Neuronal stem cell (in vitro differentiated cells): ENCODE measurements around the gene HOXA13.

ENCODE experiments used
- DNase-seq: peaks from one replicate; pipeline ENCODE4 v3.0.0-alpha.2; 2013; ENCODE audit warnings: low spot score
- H2AFZ ChIP-seq: one replicate; pipeline ENCODE4 v1.6.1; 2013; ENCODE audit warnings: mild to moderate bottlenecking, low read length, inconsistent platforms
- H2AK5ac ChIP-seq: 2 replicates; pipeline ENCODE4 v1.6.1; 2013; ENCODE audit warnings: low read depth, mild to moderate bottlenecking, inconsistent platforms, low read length, moderate library complexity, mixed read lengths
- H2BK120ac ChIP-seq: 2 replicates; pipeline ENCODE4 v1.6.1; 2013; ENCODE audit warnings: low read depth, mild to moderate bottlenecking, inconsistent platforms, low read length, moderate library complexity, mixed read lengths
- H2BK12ac ChIP-seq: one replicate; pipeline ENCODE4 v1.6.1; 2013; ENCODE audit warnings: low read length, inconsistent platforms
- H2BK15ac ChIP-seq: 2 replicates; pipeline ENCODE4 v1.6.1; 2013; ENCODE audit warnings: mild to moderate bottlenecking, low read length, inconsistent platforms, mixed read lengths
- H2BK5ac ChIP-seq: one replicate; pipeline ENCODE4 v1.6.1; 2013; ENCODE audit warnings: inconsistent platforms, mild to moderate bottlenecking, low read length, moderate library complexity
- H3K14ac ChIP-seq: one replicate; pipeline ENCODE4 v1.6.1; 2013; ENCODE audit warnings: low read length, inconsistent platforms
- H3K18ac ChIP-seq: 2 replicates; pipeline ENCODE4 v1.6.1; 2013; ENCODE audit warnings: low read length, inconsistent platforms
- H3K23ac ChIP-seq: 2 replicates; pipeline ENCODE4 v1.6.1; 2013; ENCODE audit warnings: low read depth, mild to moderate bottlenecking, mixed read lengths, low read length, inconsistent platforms; ENCODE audit not compliant: poor library complexity
- H3K27ac ChIP-seq: replicated peaks from 3 replicates; pipeline ENCODE4 v1.5.1; 2013; ENCODE audit warnings: low read length, inconsistent platforms
- H3K27me3 ChIP-seq, 3 experiments: 2 replicates each; pipeline ENCODE4 v1.6.1; 2013; ENCODE audit warnings: low read length in 3 of 3, mild to moderate bottlenecking in 2 of 3, inconsistent platforms in 1 of 3, low read depth in 1 of 3, mixed read lengths in 1 of 3, moderate library complexity in 1 of 3; ENCODE audit not compliant: control insufficient read depth in 3 of 3, insufficient read depth in 3 of 3
- H3K36me3 ChIP-seq, 2 donors: replicated peaks in 1 of 2; 2 replicates each; pipeline ENCODE4 v1.6.1; 2013; ENCODE audit warnings: low read length in 2 of 2; ENCODE audit not compliant: control insufficient read depth in 2 of 2, insufficient read depth in 2 of 2
- H3K4ac ChIP-seq: 2 replicates; pipeline ENCODE4 v1.6.1; 2013; ENCODE audit warnings: inconsistent platforms, mild to moderate bottlenecking, low read length, moderate library complexity
- H3K4me1 ChIP-seq, 2 donors: 1 replicate in 1 of 2; 2 replicates in 1 of 2; pipeline ENCODE4 v1.6.1; 2013; ENCODE audit warnings: low read length in 2 of 2, low read depth in 1 of 2; ENCODE audit not compliant: control insufficient read depth in 2 of 2, insufficient read depth in 1 of 2
- H3K4me2 ChIP-seq: one replicate; pipeline ENCODE4 v1.6.1; 2013; ENCODE audit warnings: mild to moderate bottlenecking, low read length, inconsistent platforms; ENCODE audit not compliant: insufficient read depth, poor library complexity, severe bottlenecking
- H3K4me3 ChIP-seq, 2 donors: 2 replicates each; pipeline ENCODE4 v1.5.1; 2013; ENCODE audit warnings: low read length in 2 of 2, mild to moderate bottlenecking in 2 of 2, inconsistent platforms in 1 of 2, moderate library complexity in 1 of 2
- H3K79me1 ChIP-seq: one replicate; pipeline ENCODE4 v1.6.1; 2013; ENCODE audit warnings: low read depth, mild to moderate bottlenecking, inconsistent platforms, low read length, moderate library complexity
- H3K9ac ChIP-seq: one replicate; pipeline ENCODE4 v1.6.1; 2013; ENCODE audit warnings: mild to moderate bottlenecking, low read depth, low read length, inconsistent platforms; ENCODE audit not compliant: poor library complexity
- H3K9me3 ChIP-seq, 2 donors: replicated peaks in 1 of 2; 2 replicates each; pipeline versions ENCODE3 to v1.6.1; 2013; ENCODE audit warnings: low read length in 2 of 2, mild to moderate bottlenecking in 2 of 2, inconsistent platforms in 1 of 2, low read depth in 1 of 2, mixed read lengths in 1 of 2, moderate library complexity in 1 of 2; ENCODE audit not compliant: control insufficient read depth in 2 of 2, insufficient read depth in 1 of 2
- H4K8ac ChIP-seq: one replicate; pipeline ENCODE4 v1.6.1; 2013; ENCODE audit warnings: low read depth, mild to moderate bottlenecking, inconsistent platforms, low read length, moderate library complexity
- H4K91ac ChIP-seq: one replicate; pipeline ENCODE4 v1.6.1; 2013; ENCODE audit warnings: low read length, low read depth, mild to moderate bottlenecking, inconsistent platforms; ENCODE audit not compliant: poor library complexity
- WGBS, 2 donors: extraction: QIAGEN DNeasy Blood & Tissue Kit; methylation state at CpG; one replicate each; pipeline ENCODE4 v1.1.7; 2013; ENCODE audit warnings: missing lambda C conversion rate in 2 of 2, mixed read lengths in 1 of 2; ENCODE audit not compliant: insufficient read length in 2 of 2, insufficient replicate concordance in 1 of 2; ENCODE audit errors: extremely low coverage in 2 of 2; 5-methylcytosine and 5-hydroxymethylcytosine counted together

Gene HOXA13

DNA sequence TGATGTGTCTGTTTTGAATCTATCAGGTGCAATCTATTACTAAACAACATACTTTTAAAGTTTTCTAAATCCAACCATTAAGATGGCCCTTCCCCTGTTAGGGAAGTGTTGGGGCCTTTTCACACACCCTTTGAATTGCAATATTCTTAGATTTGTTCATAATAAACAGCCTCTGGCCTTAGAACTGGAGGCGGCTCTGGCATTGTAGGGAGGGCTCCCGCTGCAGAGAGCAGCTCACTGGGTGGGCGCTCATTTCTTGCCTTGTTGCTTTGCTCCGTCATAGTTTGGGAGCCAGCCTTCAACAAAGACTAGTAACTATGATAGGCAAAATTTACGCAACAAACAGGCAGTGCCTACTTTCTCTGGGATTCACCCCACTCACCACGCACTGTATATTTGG, 21.5 kb downstream of the HOXA13 start:
- no peak overlapping the region for H2AFZ ChIP-seq
- peaks cover 61 to 99% (median 96%) of the 10 kb centered on the region in 3 experiments for H3K27me3 ChIP-seq
- H2BK120ac ChIP-seq, result no peak overlapping the region
- H2BK15ac ChIP-seq, result no peak overlapping the region
- H3K9me3 ChIP-seq, result peaks cover 2 to 14% of the 10 kb centered on the region in 2 donors
- no peak overlapping the region for H4K8ac ChIP-seq
- no peak overlapping the region for H3K23ac ChIP-seq
- H3K4ac ChIP-seq, result no peak overlapping the region
- no peak overlapping the region for H3K4me3 ChIP-seq
- H3K79me1 ChIP-seq, result no peaks in the 10 kb centered on the region
- WGBS, 2 donors, result no CpG with 5 or more reads among the region's 6 CpGs
- no peak overlapping the region for H2BK5ac ChIP-seq
- H3K27ac ChIP-seq, result no peak overlapping the region
- DNase-seq, result no peak
- H3K4me1 ChIP-seq, result no peaks in the 10 kb centered on the region
- no peaks in the 10 kb centered on the region for H3K36me3 ChIP-seq
- H3K4me2 ChIP-seq, result no peak overlapping the region
- no peak overlapping the region for H3K14ac ChIP-seq
- no peak overlapping the region for H2AK5ac ChIP-seq
- H3K9ac ChIP-seq, result no peak overlapping the region
- H3K18ac ChIP-seq, result no peak overlapping the region
- no peak overlapping the region for H2BK12ac ChIP-seq
- H4K91ac ChIP-seq, result no peak overlapping the region

DNA sequence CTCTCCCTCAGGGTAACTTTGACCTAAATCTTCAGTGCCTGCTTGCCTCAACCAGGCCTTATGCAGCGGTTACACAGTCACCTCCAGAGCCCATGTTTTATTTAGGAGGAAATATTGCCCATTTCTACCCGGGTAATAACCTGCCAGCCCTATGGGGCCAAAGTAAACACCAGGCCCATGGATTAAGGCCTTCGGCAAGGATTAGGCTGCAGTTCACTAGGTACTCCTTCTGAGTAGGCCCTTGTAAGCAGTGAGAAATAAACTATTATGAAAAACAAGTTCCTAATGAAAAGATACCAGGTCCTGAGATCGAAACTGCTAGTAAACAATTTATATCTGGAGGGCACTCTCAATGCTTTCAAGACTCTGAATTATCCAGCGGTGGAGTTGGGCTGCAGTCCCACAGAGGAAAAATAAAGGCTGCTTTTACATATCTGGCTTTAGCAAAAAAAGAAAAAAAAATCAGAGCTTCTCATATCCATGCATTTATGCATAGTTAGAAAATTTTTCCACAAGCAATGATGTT, 22.0 kb downstream of the HOXA13 start:
- no peak overlapping the region for H2AFZ ChIP-seq
- no peak overlapping the region for H3K4me3 ChIP-seq
- peaks cover 62 to 99% (median 96%) of the 10 kb centered on the region in 3 experiments for H3K27me3 ChIP-seq
- H3K27ac ChIP-seq, result no peak overlapping the region
- H3K79me1 ChIP-seq, result no peaks in the 10 kb centered on the region
- no peak overlapping the region for H3K4ac ChIP-seq
- no peak for DNase-seq
- no peak overlapping the region for H4K91ac ChIP-seq
- H2BK12ac ChIP-seq, result no peak overlapping the region
- WGBS, 2 donors, result no CpG with 5 or more reads among the region's 5 CpGs
- H4K8ac ChIP-seq, result no peak overlapping the region
- no peaks in the 10 kb centered on the region for H3K4me1 ChIP-seq
- H3K23ac ChIP-seq, result no peak overlapping the region
- H3K4me2 ChIP-seq, result no peak overlapping the region
- H2AK5ac ChIP-seq, result no peak overlapping the region
- H3K9ac ChIP-seq, result no peak overlapping the region
- no peaks in the 10 kb centered on the region for H3K36me3 ChIP-seq
- no peak overlapping the region for H2BK15ac ChIP-seq
- no peak overlapping the region for H2BK5ac ChIP-seq
- no peak overlapping the region for H3K14ac ChIP-seq
- peaks cover 2 to 14% of the 10 kb centered on the region in 2 donors for H3K9me3 ChIP-seq
- H3K18ac ChIP-seq, result no peak overlapping the region
- no peak overlapping the region for H2BK120ac ChIP-seq

DNA sequence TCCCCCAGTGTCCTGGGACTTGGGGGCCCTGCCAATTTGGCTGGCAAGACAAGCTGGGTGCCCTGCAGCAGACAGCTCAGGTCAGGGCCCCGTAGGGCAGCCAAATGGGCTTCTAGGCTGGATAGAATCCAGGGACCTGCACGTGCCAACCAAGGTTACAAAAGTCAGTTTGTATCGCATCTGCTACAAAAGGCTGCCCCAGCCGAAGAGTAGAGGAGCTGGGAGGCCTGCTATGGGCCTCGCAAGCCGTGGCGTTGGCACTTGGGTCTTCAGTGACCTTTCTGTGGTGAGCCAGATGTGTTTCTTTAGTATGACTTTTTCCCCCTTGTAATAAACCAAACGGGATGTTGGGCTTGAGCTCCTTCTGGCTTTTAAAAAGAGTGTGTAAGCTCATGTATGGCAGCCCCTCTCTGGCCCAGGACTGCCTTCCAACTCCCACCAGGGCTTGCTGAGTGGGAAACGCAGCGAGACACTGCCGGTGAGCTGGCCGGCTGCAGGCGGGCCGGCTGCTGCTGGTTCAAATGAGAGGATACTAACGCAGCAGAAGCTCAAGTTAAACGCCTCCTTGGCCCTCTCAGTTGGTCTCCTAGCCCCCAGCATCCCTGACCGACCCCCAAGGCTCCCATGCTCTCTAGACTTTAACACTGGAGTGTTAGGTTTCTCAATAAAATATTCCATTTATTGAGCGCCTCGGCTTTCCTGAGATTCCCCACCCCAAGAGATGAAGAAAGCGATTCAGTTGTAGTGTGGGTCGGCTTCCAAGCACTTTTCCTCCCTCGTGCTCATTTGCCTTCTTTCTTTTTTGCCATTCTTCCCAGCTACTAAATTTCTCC, 22.7 kb downstream of the HOXA13 start:
- Histone ChIP-seq H3K23ac (no peak overlapping the region), H3K4me1 (no peaks in the 10 kb centered on the region), H2BK15ac (no peak overlapping the region), H3K9ac (no peak overlapping the region), H3K18ac (no peak overlapping the region), H2AFZ (no peak overlapping the region), H3K27me3 (peaks cover 62 to 99% (median 96%) of the 10 kb centered on the region in 3 experiments), H3K4me3 (no peak overlapping the region), H3K9me3 (peaks cover 2 to 16% of the 10 kb centered on the region in 2 donors), H3K4ac (no peak overlapping the region), H4K8ac (no peak overlapping the region), H2BK120ac (no peak overlapping the region), H3K36me3 (no peaks in the 10 kb centered on the region), H4K91ac (no peak overlapping the region), H2AK5ac (no peak overlapping the region), H3K27ac (no peak overlapping the region), H2BK5ac (no peak overlapping the region), H3K79me1 (no peaks in the 10 kb centered on the region), H3K4me2 (no peak overlapping the region), H3K14ac (no peak overlapping the region), H2BK12ac (no peak overlapping the region)
- DNase-seq, result no peak
- WGBS, 2 donors, result no CpG with 5 or more reads among the region's 22 CpGs

DNA sequence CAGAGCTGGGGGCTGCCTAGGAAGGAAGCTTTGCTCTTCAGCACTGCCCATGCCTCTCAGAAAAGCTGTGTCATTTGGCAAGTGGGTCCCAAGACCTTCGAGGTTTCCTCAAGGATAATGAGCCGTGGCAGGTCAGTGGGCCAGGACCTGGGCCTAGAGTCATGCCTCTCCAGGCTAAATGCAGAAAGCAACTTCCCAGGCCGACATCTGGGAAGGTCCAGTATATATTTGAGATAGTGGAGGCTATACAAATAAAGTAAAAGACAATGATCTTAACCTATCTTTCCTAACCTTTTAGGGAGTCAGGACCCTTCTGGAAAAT, 23.4 kb downstream of the HOXA13 start:
- H3K27me3 ChIP-seq, result peaks cover 65 to 100% (median 96%) of the 10 kb centered on the region in 3 experiments
- no peak overlapping the region for H3K4ac ChIP-seq
- no peak overlapping the region for H2BK120ac ChIP-seq
- no peak overlapping the region for H4K91ac ChIP-seq
- no CpG with 5 or more reads among the region's 3 CpGs for WGBS, 2 donors
- H3K36me3 ChIP-seq, result no peaks in the 10 kb centered on the region
- no peak overlapping the region for H3K4me2 ChIP-seq
- no peaks in the 10 kb centered on the region for H3K4me1 ChIP-seq
- no peak overlapping the region for H4K8ac ChIP-seq
- DNase-seq, result no peak
- H2BK12ac ChIP-seq, result no peak overlapping the region
- H3K79me1 ChIP-seq, result no peaks in the 10 kb centered on the region
- no peak overlapping the region for H2AFZ ChIP-seq
- H3K14ac ChIP-seq, result peak overlapping the region; percentile 58
- no peak overlapping the region for H2BK15ac ChIP-seq
- no peak overlapping the region for H3K23ac ChIP-seq
- no peak overlapping the region for H3K9ac ChIP-seq
- no peak overlapping the region for H3K4me3 ChIP-seq
- no peak overlapping the region for H2BK5ac ChIP-seq
- no peak overlapping the region for H2AK5ac ChIP-seq
- no peak overlapping the region for H3K27ac ChIP-seq
- peaks cover 2 to 17% of the 10 kb centered on the region in 2 donors for H3K9me3 ChIP-seq
- no peak overlapping the region for H3K18ac ChIP-seq
